Fibroblast of lung (primary cell): ENCODE data around the gene SIRPG.

Experiments
- EZH2 ChIP-seq: IDR thresholded peaks from 2 replicates; pipeline ENCODE4 v1.5.1; 2012; ENCODE audit warnings: low read length, control low read depth, mild to moderate bottlenecking; ENCODE audit errors: missing control alignments
- TF ChIP-seq, protein P1 (sequence below), 2 donors: IDR thresholded peaks in 1 of 2; conservative IDR thresholded peaks in 1 of 2; 1 replicate in 1 of 2; 2 replicates in 1 of 2; pipeline ENCODE4 v1.5.1; 2011 to 2012; ENCODE audit warnings: low read length in 2 of 2, control low read depth in 1 of 2, inconsistent platforms in 1 of 2, low read depth in 1 of 2, mild to moderate bottlenecking in 1 of 2

DNA sequence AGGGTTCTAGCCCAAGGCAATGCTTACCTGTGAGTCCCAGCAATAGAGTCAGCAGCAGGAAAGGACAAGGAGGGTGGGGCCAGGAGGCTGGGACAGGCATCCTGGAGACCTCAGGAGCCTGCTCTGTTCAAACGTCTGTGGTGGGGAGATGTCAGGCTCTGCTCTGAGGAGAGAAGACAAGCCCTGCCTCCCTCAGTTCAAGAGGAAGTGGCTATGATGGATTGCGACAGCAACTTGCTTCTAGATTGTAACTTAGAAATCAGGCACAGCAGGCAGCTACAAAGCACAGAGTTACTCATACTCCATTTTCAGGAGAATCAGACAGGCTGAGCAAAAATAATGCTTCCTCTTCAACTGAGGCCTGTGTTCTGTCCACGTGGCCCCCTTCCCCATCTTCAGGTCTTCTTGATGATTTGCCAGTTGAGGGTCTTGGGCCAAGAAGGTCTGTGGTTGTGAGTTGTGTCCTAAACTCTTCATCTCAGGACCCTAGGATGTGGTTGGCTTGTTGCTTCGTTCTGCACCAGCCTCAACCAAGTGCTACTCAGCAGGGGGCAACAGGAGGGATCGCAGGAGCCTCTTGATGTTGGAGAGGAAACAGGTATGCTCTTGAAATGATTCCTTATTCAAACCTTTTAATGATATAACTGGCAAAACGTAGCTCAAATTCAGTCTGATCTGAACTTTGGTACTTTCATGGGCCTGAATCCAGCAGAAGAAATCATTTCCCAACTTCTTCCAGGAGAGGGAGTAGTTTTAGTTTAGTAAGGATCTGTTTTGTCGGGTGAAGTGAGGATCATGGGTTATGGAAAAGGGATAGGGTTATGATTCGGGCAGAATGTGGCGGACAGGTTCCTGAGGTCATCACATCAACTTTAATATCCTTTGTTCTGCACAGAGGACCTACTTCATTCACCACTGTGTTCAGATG lies 68.8 kb downstream of the SIRPG start:
- TF ChIP-seq EZH2, result no peak
- TF ChIP-seq, protein P1, sequence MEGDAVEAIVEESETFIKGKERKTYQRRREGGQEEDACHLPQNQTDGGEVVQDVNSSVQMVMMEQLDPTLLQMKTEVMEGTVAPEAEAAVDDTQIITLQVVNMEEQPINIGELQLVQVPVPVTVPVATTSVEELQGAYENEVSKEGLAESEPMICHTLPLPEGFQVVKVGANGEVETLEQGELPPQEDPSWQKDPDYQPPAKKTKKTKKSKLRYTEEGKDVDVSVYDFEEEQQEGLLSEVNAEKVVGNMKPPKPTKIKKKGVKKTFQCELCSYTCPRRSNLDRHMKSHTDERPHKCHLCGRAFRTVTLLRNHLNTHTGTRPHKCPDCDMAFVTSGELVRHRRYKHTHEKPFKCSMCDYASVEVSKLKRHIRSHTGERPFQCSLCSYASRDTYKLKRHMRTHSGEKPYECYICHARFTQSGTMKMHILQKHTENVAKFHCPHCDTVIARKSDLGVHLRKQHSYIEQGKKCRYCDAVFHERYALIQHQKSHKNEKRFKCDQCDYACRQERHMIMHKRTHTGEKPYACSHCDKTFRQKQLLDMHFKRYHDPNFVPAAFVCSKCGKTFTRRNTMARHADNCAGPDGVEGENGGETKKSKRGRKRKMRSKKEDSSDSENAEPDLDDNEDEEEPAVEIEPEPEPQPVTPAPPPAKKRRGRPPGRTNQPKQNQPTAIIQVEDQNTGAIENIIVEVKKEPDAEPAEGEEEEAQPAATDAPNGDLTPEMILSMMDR (conservative IDR thresholded peaks at IDR 0.05 in 1 of 2, IDR thresholded peaks at IDR 0.05 in 1 of 2; ENCODE audit: low read depth in 1 of 2, low read length in 2 of 2), result no peak
